CD4-positive, alpha-beta T cell treated with Interferon alpha-2 for 1 hour (primary cell): ENCODE measurements around the gene ALPP.
"Not testable (repeated sequence)": the region's sequence is repeated elsewhere in the genome, so short reads cannot be mapped to it uniquely, and the experiment has no call there.

Experiments
- DNase-seq, 2 donors: peaks; one replicate each; pipeline ENCODE4 v3.0.0-alpha.2; 2020 to 2022

The ALPP gene

DNA sequence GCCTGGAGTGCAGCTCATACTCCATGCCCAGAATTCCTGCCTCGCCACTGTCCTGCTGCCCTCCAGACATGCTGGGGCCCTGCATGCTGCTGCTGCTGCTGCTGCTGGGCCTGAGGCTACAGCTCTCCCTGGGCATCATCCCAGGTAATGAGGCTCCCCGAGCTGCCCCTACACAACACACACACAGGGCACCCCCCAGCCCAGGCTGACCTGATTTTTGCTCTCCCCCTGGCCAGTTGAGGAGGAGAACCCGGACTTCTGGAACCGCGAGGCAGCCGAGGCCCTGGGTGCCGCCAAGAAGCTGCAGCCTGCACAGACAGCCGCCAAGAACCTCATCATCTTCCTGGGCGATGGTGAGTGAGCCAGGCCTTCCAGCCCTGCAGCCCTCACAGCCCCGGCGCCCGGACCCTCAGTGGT lies at the start of gene ALPP:
ALPP (plus strand) TSS at position 17 of the 417 bp plus-strand sequence; CDS start at position 69, 52 bp downstream.
- not testable (repeated sequence) for DNase-seq

DNA sequence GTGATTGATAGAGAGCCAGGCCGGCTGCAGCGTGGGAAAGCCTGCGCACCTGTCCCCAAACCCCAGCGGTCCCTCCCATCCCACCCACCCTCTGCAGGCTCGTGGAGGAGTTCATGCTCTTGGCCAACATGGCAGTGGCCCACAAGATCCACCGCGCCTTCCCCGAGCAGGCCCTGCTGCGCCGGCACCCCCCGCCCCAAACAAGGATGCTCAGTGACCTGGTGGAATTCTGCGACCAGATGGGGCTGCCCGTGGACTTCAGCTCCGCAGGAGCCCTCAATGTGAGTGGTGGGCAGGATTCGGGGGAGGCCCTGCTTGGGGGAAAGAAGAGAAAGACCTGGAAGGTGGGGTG lies 48.9 kb upstream of the ALPP start:
- DNase-seq: no peak

DNA sequence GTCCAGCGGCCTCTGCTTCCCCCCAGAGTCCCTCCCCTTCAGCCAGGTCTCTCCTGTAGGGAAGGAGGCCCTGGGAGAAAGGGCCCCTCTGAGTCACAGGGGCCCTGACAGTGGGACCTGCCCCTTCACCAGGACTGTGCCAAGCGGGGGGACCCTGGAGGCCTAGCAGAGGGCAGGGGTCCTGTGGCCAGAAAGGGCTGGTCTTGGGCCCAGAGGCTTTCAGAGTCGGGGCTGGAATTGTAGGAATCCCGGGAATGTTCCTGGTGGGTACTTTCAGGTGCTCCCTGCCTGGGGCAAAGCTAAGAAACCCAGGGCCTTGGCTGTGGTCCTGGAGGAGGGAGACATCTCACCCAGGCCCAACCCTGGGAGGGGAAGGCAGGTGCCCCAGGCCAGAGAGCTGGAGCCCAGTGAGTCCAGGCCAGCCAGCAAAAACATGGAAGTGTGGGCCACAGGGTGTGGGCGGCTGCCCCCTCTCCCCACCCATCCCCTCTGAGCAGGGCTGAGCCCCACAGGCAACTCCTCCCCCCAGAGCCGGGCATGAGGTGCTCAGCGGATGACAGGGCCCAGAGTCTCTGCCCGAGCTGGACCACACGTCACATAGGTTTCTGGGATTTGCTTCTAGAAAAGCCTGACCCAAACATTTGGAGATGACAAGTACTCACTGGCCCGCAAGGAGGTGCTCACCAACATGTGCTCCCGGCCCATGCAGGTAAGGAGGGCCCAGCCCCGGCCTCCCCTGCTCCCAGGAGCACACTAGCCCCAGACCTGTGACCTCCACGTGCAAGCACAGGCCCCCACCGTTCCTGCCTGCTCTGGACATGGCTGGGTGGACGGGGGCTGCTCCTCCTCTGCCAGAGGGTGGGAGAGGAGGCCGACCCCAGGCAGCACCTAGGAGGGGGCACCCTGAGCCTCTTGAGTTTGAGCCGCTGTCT lies 48.2 kb upstream of the ALPP start:
- no peak for DNase-seq

DNA sequence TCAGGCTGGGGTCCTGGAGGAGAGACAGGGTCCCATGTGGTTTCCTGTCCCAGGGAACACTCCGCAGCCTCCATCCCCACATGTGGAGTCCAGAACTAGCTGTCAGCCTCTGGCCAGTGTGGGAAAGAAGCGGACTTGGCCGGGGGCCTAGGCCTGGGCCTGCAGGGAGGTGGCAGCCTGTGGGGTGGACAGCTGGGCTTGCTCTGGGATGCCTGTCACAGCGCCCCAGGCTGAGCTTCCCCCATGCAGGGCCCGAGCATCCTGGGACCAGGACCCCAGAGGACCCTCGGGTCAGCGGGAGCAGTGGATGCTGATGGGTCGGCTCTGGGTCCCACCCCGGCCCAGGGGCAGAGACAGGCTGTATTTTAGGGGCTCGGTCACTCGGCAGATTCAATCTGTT lies 47.5 kb upstream of the ALPP start:
- not testable (repeated sequence) for DNase-seq

DNA sequence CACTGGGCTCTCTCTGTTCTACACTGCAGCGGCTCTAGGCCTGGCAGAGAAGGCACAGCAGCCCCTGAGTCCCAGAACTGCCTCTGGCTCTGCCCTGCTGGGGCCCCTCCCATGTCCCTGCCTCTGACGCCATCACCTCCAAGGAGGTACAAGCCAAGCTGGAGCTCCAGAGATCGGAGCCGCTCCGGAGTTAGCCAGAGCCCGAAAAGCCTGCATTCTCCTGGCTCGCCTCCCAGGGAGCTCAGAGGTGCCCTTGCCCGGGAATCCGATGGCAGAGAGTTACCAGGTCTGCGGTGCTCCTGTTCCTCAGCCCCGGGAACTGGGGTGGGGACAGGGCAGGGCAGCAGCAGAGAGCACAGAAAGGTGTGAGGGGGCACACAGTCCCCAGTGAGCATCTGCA lies 46.9 kb upstream of the ALPP start:
- DNase-seq: not testable (repeated sequence)

DNA sequence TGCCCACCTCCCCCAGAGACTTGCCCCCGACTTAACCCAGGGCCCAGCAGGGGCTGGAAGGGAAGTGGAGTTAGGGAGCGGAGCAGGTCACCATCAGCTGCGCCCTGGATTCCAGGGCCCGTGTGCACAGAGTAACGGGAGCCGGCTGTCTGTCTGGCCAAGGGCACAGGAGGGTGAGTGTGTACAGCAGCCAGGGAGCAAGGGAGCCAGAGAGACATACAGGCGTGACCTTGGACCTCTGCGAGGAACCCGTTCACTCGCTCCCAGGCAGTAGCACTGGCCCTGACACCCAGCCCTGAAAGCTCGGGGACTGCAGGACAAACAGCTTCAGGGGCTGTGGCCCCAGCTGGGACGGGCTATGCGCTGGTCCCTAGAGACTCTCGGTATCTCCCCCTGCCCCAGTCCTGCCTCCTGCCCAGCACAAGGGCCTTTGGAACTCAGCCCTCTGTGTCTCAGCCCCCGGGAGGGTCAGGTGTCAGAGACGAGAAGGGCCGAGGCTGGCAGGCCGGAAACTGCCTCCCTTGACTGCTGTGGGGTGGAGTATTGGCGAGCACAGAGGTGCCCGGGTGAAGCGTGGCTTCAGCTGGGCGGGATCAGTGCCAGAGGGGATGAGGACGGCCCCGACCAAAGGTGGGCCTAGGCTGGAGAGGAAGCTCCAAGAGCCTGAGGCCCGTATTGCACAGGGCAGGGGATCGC lies 46.2 kb upstream of the ALPP start:
- not testable (repeated sequence) for DNase-seq

DNA sequence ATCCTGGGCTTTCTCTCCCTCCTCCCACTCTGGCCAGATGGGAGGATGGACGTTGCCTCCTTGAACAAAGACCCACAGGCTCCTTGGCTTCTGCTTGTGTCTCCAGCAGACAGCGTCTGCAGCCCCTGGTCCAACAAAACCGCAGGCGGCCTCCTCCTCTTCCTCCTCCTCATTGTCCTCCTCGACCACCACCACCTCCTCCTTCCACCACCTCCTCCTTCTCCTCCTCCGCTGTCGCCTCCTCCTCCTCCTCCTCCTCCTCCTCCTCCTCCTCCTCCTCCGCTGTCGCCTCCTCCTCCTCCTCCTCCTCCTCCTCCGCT lies 45.7 kb upstream of the ALPP start:
- DNase-seq: no peak

DNA sequence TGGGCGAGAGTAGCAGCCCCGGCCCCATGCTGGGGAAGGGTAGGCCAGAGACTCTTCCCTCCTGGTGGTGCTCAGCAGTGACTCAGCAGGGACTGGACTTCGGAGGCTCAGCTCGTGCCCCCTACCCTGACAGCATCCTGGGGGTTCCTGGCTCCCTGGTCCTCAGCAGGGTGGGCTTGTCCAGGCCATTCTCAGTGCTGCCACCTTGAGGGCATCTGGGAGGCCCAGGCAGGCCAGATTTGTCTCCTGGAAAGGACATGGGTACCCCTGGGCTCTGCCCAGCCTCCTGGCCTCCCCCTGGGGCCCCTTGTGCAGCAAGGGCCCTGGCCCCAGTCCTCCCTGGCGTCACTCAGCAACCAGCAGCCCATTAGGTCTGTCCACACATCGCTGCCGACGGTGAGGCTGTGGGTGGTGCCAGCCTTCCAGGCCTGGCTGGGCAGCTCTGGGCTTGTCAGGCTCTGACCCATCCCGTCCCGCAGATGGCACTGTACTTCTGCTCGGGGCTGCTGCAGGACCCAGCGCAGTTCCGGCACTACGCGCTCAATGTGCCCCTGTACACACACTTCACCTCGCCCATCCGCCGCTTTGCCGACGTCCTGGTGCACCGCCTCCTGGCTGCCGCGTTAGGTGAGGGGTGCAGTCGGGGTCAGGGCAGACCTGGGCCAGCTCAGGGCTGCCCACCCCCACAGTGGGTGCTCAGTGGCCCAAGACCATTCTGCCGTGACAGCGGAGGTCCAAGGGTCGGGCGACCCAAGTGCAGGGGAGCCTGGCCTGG lies 45.0 kb upstream of the ALPP start:
- DNase-seq: no peak

DNA sequence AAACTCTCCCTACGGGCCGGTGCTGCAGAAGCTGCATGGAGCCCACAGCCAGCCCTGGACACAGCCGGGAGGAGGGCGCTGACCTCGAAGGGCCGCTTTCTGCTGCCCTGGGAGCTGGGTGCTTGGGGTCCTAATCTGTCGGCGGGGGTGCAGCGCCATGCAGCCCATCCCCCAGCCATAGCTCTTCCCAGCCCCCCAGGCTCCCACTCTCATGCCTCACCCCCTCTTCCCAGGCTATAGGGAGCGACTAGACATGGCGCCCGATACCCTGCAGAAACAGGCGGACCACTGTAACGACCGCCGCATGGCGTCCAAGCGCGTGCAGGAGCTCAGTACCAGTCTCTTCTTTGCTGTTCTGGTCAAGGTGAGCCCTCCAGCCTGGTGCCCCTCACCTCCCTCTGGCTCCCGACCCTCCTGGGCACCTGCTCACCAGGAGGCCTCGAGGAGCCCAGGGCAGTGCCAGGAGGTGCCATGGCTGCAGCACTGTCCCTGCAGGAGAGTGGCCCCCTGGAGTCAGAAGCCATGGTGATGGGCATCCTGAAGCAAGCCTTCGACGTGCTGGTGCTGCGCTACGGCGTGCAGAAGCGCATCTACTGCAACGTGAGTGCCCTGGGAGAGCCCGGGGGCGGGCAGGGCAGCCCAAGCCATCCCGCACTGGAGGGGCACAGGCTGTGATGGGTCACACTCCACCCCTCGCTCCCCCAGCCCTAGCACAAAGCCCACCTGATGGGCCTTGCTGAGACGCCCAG lies 44.2 kb upstream of the ALPP start:
- not testable (repeated sequence) for DNase-seq

DNA sequence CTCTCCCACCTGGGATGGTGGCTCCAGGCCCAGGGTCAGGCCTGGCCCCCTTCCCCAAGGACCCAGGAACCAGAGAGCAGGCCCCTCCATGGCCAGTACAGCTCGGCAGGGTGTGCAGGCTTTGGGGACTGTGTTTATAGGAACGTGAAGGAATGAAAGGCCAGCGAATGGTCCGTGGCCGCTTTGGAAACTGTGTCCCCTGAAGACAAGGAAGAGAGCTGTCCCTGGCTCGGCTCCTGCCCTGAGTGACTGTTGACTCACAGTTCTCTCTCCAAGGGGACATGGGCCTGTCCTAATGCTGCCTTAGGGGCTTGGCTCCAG lies 43.7 kb upstream of the ALPP start:
- DNase-seq: not testable (repeated sequence)

DNA sequence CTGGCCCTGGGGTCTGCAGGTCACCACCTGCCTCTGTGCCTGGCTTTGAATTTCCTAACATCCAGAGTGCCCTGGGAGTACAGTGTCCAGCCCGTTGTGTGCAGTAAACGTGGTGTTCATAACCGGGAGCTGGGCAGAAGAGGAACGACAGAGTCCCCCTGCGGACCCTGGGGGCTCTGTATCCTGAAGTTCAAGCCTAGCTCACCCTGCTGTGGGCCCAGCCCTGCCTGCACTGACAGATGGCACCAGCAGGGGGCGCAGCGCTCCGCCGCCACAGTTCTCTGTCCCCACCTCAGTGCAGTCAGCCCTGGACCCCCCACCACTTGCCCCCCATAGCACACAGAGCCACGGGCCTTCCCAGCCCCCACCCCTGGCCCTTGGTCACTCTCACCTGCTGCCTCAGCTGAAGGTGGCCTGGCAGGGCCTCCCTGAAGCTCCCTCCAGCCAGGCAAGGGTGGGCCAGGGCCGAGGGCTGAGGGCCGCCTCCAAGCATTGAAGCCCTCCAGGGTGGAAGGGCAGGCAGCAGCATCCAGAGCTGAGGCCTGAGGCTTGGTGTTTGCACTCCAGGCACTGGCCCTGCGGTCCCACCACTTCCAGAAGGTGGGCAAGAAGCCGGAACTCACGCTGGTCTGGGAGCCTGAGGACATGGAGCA lies 43.2 kb upstream of the ALPP start:
- DNase-seq: not testable (repeated sequence)

DNA sequence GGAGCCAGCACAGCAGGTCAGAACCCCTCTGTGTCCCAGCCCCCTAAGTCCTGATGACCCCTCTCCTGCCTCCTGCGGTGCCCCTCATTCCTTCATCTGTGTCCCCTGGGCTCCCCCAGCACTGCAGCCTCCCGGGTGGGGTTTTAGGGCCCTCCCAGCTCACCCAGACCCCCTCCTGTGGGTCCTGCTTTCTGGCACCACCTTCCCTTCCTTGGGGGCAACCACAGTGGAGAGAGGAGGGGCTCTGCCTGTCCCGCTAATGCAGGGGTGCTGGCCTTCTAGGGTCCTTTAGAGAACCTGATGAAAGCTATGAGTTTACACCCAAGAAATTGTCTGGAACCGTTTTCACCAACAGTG lies 42.7 kb upstream of the ALPP start:
- no peak for DNase-seq

DNA sequence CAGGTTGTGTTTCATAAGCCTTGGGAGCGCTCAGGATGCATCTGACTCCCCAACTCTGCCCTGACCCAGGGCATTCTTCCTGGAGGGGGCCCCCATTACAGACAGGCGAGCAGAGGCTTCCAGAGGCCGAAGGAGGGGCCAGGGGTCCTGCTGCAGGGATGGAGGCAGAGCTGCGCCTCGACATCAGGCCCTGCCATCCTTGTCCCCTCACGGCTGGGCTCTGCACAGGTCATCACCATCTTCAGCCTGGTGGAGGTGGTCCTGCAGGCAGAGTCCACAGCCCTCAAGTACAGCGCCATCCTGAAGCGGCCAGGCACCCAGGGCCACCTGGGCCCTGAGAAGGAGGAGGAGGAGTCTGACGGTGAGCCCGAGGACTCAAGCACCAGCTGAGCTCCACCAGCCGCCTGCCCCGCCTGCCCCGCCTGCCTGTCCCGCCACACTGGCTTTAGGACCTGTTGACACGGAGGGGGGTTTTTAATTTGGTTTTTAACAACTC lies 42.3 kb upstream of the ALPP start:
- no peak for DNase-seq

DNA sequence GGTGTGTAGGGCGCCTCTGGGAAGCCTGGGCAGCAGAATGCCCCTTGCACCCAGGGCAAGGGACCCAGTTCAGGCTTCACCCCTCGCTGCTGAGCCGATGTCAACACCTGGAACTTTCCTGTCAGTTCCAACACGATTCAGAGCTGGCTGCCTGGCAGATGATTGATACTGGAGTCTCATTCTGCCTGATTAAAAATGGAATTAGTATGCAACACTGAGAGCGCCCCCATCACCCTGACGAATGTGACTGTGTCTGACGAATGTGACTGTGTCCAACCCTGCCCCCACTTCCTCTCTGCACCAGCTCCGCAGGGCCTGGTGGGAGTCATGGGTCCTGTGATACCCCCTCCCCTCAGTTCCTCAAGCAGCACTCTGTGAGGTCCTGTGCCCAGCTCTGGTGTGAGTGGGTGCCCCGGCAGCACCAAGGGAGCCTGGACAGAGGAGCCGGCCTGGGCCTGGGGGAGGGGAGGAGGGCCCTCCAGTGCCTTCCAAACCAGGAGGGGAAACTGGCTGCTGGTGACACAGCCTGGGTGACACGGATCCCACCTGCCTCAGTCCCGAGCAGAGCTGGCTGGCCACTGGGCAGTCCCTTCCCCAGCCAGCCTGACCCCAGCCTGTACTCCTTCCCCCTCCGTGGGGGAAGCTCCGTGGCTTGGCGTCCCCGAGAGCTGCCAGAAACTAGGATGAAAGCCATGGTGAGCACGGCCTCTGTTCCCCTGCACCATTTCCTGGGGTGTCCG lies 41.4 kb upstream of the ALPP start:
- DNase-seq: no peak

DNA sequence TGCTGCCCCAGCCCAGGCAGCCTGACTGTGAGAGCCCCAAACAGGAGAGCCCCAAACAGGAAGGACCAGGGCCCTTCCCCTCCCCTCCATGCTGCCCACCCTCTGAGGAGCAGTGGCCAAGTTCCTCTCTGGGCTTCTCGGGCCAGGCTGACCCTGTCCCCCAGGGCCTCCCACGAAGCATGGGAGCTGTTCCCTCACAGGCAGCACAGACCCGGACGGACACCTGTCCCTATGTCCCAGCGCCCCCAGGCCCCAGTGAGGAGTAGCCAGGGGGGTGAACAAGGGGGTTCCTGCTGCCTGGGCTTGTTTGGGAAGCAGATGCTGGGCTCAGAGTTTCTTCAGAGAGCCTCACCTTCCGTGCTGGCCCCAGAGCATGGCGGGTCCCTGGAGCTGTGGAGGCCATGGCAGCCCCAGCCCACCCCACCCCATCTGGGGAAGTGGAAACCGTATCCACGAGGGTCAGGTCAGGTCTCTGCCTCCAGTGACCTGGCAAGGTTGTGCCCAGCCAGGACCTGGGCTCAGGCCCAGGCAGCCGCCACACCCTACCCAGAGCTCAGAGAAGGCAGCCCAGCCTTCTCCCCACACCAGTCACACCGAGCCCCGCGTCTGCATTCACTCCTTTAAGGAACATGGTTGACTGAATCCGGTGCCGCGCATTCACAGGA lies 40.3 kb upstream of the ALPP start:
- not testable (repeated sequence) for DNase-seq

DNA sequence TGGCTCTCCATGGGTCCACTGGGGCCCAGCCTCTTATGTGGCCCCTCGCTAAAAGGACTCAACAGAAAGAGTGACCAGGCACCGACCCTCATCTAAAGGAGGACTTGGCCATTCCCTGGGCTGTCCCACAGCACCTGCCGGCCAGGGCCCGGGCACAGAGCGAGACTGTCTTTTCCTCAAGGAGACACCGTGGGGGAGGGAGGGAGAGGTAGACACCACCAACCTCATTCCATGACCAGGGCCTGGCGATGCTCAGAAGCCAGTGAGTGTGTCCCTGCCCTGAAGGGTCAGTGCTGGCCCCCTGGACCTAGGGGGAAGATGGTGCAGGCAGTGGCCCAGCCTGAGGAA lies 39.8 kb upstream of the ALPP start:
- no peak for DNase-seq

DNA sequence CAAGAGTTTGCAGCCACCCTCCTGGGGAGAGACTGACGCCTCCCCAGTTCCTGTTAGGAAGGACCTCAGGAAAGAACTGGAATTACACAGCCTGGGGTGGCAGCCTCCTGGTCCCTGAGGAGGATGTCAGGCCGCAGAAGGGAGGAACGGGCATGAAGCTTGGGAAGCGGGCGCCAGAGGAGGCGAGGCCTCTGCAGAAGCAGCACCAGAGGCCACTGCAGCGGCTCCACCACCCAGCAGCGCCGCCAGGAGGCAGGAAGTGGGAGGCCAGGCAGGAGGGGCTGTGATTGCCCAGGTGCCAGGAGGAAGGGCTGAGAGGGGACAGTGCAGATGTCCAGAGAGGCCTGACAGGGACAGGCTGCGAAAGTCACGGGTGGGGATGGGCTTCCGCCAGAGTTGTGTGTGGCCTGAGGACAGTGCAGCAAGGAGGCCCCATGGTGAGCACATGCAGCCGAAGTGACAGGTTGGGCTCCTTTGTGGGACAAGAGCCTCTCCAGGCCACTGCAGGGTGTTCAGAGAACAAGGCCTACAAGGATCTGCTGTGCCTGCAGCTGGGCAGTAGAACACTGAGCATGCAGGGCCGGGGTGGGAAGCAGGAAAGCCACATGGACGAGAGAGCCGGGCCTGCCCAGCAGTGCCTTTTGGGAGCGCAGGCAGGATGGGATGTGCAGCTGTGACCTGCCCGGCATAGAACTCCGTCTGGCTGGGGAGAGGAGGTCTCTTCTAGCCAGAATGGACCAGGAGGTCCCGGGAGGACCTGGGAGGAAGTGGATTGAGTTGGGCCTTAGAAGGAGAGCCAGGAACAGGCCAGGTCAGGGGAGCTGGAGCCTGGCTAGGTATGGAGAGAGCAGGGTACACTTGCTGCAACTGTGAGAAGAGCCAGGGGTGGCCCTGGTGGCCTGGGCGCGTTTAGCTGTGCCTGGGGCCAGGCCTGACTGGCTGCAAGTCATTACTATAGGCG lies 39.1 kb upstream of the ALPP start:
- no peak for DNase-seq

DNA sequence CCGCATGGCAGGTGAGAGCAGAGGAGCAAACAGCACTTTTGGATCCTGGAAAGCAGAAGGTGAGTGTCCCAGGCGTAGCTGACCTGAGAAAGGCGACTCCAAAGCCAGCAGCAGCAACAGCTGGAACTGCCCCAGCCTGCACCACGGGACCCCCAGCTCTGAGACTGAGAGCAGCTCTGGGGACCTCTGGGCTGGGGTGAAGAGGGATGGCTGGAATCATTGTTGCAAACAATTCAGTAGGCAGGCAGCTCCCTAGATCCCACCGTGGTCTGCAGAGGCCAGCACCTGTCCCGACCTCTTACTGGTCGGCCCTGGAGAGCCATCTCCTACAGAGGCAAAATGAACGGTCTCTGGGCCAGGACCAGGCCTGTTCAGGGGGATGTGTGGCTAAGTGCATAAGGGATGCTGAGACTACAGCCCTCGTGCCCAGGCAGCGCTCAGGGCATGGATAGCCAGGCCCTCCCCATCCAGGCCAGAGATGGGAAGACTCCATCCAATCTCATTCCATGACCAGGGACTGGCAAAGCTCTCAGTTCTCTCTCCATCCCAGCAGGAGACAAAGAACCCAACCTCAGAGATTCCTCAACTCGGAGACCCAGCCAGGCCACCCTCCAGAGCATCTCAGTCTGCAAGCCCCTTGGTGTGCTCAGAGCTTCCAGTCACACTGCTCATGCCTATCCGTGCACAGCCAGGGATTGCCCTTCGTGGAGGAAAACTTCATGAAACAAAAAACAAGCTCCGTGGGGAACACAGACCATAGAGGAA lies 38.2 kb upstream of the ALPP start:
- DNase-seq: no peak
